HCT116 (cell line): ENCODE data around the gene NRGN. TPM values are rescaled to one million over a fixed set of nuclear protein-coding genes. Genes with fewer than 3 reads are reported as not detected.

Experiments
- ATAC-seq: fragments of 200-7000 bp; cut with Tn5 transposase; 2 replicates; pipeline ENCODE4 v1.9.1; 2020; ENCODE audit warnings: mild to moderate bottlenecking, moderate library complexity
- BruUV-seq: library from RNA; stranded (reverse); fragments of 400-500 nt; replicated peaks from 2 replicates; lab custom pipeline; 2021; lab: Mats Ljungman, UMichigan
- CTCF ChIA-PET: fragments of 300-600 bp; sonication (Branson Sonifier 250); formaldehyde crosslinking; loops from one replicate; lab custom pipeline; 2021; ENCODE audit warnings: antibody characterized with exemption; lab: Charles Lee
- POLR2A ChIA-PET: fragments of 300-600, 350-600 bp; sonication (Branson Sonifier 250); formaldehyde crosslinking; loops from one replicate; lab custom pipeline; 2021; ENCODE audit warnings: antibody characterized with exemption; lab: Charles Lee
- RAD21 ChIA-PET, 2 experiments: fragments of 300-600 bp; sonication (Branson Sonifier 250); formaldehyde crosslinking; loops; one replicate each; lab custom pipeline; 2023; ENCODE audit warnings: low total read pairs in 2 of 2; ENCODE audit not compliant: uncharacterized antibody in 2 of 2, unreplicated experiment in 2 of 2, low non-redundant PET in 1 of 2; lab: Charles Lee
- DNase-seq: peaks from one replicate; pipeline ENCODE4 v3.0.0-alpha.2; 2010; ENCODE audit warnings: low read depth, low spot score
- H2AFZ ChIP-seq: fragments of 200-600 bp; shearing (Covaris generic), sonication (generic); 2 replicates; pipeline ENCODE4 v1.6.1; 2017; ENCODE audit warnings: low read depth, mixed run types, mixed read lengths, antibody characterized with exemption, low read length; ENCODE audit not compliant: poor library complexity, severe bottlenecking
- H3K27ac ChIP-seq: 2 replicates; pipeline ENCODE4 v1.5.1; 2012; ENCODE audit warnings: low read depth, low read length
- H3K27me3 ChIP-seq: fragments of 200-600 bp; sonication (generic); 2 replicates; pipeline ENCODE4 v1.6.1; 2016; ENCODE audit warnings: mixed run types, low read length, mixed read lengths; ENCODE audit not compliant: insufficient read depth
- H3K36me3 ChIP-seq, 2 experiments: fragments of 200-500 bp in 1 of 2; fragments of 200-600 bp in 1 of 2; sonication (Bioruptor generic) in 1 of 2; sonication (generic) in 1 of 2; 2 replicates each; pipeline versions ENCODE4 v1.5.1 to v1.6.1; 2014 to 2016; ENCODE audit warnings: low read length in 2 of 2, inconsistent platforms in 1 of 2, mixed read lengths in 1 of 2, mixed run types in 1 of 2; ENCODE audit not compliant: insufficient read depth in 2 of 2, control insufficient read depth in 1 of 2
- H3K4me1 ChIP-seq, 2 experiments: fragments of 200-600 bp in 1 of 2; sonication (generic) in 1 of 2; 2 replicates each; pipeline versions ENCODE4 v1.5.1 to v1.6.1; 2012 to 2017; ENCODE audit warnings: low read length in 2 of 2, inconsistent platforms in 1 of 2, mild to moderate bottlenecking in 1 of 2, mixed read lengths in 1 of 2, mixed run types in 1 of 2, moderate library complexity in 1 of 2; ENCODE audit not compliant: insufficient read depth in 2 of 2, control insufficient read depth in 1 of 2
- H3K4me2 ChIP-seq: fragments of 200-600 bp; sonication (generic); 2 replicates; pipeline ENCODE4 v1.6.1; 2017; ENCODE audit warnings: mixed run types, low read length, mixed read lengths
- H3K4me3 ChIP-seq, 2 experiments: fragments of 200-600 bp in 1 of 2; sonication (generic) in 1 of 2; replicated peaks in 1 of 2; 2 replicates each; pipeline ENCODE4 v1.5.1; 2011 to 2016; ENCODE audit warnings: low read length in 2 of 2, control low read depth in 1 of 2, low read depth in 1 of 2, mild to moderate bottlenecking in 1 of 2, mixed read lengths in 1 of 2, mixed run types in 1 of 2
- H3K79me2 ChIP-seq: fragments of 200-600 bp; sonication (generic); 2 replicates; pipeline ENCODE4 v1.6.1; 2017; ENCODE audit warnings: mild to moderate bottlenecking, mixed run types, low read length, moderate library complexity, mixed read lengths; ENCODE audit not compliant: insufficient read depth
- H3K9ac ChIP-seq: fragments of 200-600 bp; sonication (generic); 2 replicates; pipeline ENCODE4 v1.6.1; 2016; ENCODE audit warnings: low read length, mixed read lengths
- H3K9me2 ChIP-seq: fragments of 200-600 bp; sonication (generic), shearing (Covaris generic); 2 replicates; pipeline ENCODE4 v1.6.1; 2017; ENCODE audit warnings: mixed run types, mild to moderate bottlenecking, moderate library complexity; ENCODE audit not compliant: insufficient read depth
- H3K9me3 ChIP-seq, 2 experiments: fragments of 200-500 bp in 1 of 2; fragments of 200-600 bp in 1 of 2; sonication (Bioruptor generic) in 1 of 2; sonication (generic) in 1 of 2; 2 replicates each; pipeline ENCODE4 v1.6.1; 2014 to 2017; ENCODE audit warnings: low read length in 2 of 2, mixed read lengths in 2 of 2, inconsistent platforms in 1 of 2, low read depth in 1 of 2, mild to moderate bottlenecking in 1 of 2, mixed run types in 1 of 2, moderate library complexity in 1 of 2; ENCODE audit not compliant: control insufficient read depth in 1 of 2, insufficient read depth in 1 of 2
- H4K20me1 ChIP-seq: fragments of 200-600 bp; sonication (generic), shearing (Covaris generic); 2 replicates; pipeline ENCODE4 v1.6.1; 2017; ENCODE audit warnings: mixed run types, mild to moderate bottlenecking, moderate library complexity; ENCODE audit not compliant: insufficient read depth
- FOSL1 ChIP-seq: IDR thresholded peaks from 2 replicates; pipeline ENCODE4 v1.6.1; 2012; ENCODE audit warnings: low read depth
- JUND ChIP-seq: IDR thresholded peaks from 2 replicates; pipeline ENCODE4 v1.6.1; 2012
- POLR2AphosphoS5 ChIP-seq: IDR thresholded peaks from 2 replicates; pipeline ENCODE4 v1.6.1; 2011; ENCODE audit warnings: mild to moderate bottlenecking, low read depth, low read length, moderate library complexity
- RAD21 ChIP-seq: IDR thresholded peaks from 2 replicates; pipeline ENCODE4 v1.6.1; 2012; ENCODE audit warnings: low read depth, mild to moderate bottlenecking
- SP1 ChIP-seq: IDR thresholded peaks from 2 replicates; pipeline ENCODE4 v1.6.1; 2012; ENCODE audit warnings: low read depth
- SRF ChIP-seq: IDR thresholded peaks from 2 replicates; pipeline ENCODE4 v1.6.1; 2012; ENCODE audit warnings: low read depth
- YY1 ChIP-seq: IDR thresholded peaks from 2 replicates; pipeline ENCODE4 v1.6.1; 2011; ENCODE audit warnings: low read length, low read depth, moderate library complexity, mild to moderate bottlenecking; ENCODE audit not compliant: insufficient replicate concordance; ENCODE audit errors: extremely low read depth
- intact Hi-C: fragments of 100-400 bp; cut with micrococcal nuclease; formaldehyde crosslinking; loops from 2 replicates; pipeline ENCODE4 v1.10.0; 2022
- total RNA-seq: library from RNA; stranded (reverse); gene quantifications from one replicate; pipeline ENCODE4 v1.2.1, GENCODE V29; 2021; ENCODE audit not compliant: unreplicated experiment
- TF ChIP-seq, protein P1 (sequence below): IDR thresholded peaks from 2 replicates; pipeline ENCODE4 v1.6.1; 2011; ENCODE audit warnings: mild to moderate bottlenecking, low read length, moderate library complexity; ENCODE audit not compliant: insufficient replicate concordance; ENCODE audit errors: extremely low read depth

The NRGN gene
- total RNA-seq, 1 experiment from 2014 or later: 33.3 TPM

- POLR2A ChIA-PET: no interaction called here
- TF ChIP-seq POLR2AphosphoS5 (no peak), SRF (no peak), FOSL1 (no peak), JUND (no peak), SP1 (no peak), RAD21 (no peak), YY1 (no peak)
- TF ChIP-seq, protein P1, sequence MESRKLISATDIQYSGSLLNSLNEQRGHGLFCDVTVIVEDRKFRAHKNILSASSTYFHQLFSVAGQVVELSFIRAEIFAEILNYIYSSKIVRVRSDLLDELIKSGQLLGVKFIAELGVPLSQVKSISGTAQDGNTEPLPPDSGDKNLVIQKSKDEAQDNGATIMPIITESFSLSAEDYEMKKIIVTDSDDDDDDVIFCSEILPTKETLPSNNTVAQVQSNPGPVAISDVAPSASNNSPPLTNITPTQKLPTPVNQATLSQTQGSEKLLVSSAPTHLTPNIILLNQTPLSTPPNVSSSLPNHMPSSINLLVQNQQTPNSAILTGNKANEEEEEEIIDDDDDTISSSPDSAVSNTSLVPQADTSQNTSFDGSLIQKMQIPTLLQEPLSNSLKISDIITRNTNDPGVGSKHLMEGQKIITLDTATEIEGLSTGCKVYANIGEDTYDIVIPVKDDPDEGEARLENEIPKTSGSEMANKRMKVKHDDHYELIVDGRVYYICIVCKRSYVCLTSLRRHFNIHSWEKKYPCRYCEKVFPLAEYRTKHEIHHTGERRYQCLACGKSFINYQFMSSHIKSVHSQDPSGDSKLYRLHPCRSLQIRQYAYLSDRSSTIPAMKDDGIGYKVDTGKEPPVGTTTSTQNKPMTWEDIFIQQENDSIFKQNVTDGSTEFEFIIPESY: no peak
- TF ChIP-seq, all 23 proteins: peak for 0
- peak overlapping the region; percentile 65 to 84 for H3K4me3 ChIP-seq
Measured at GRCh38 chr11:124738713-124739478, 846 bp upstream of the NRGN start.

More at GRCh38 chr11:124738713-124739478, 846 bp upstream of the NRGN start:
- intact Hi-C loops: no loop called here
- H3K9me2 ChIP-seq: no peaks in the 10 kb centered on the region
- H3K9me3 ChIP-seq: no peaks in the 10 kb centered on the region
- no TSS peak for BruUV-seq
- H3K27ac ChIP-seq: no peak overlapping the region
- H2AFZ ChIP-seq: peak overlapping the region; percentile 68
- DNase-seq: no peak
- peaks cover 7% of the 10 kb centered on the region; the same call in 1 of the 2 replicates for H3K27me3 ChIP-seq
- H3K79me2 ChIP-seq: 0 out of 2 replicates have a peak, but pooled peaks cover 5% of the 10 kb centered on the region
- H3K4me1 ChIP-seq: peaks cover 3 to 15% of the 10 kb centered on the region in 2 experiments; a peak in 3 of 4 replicates
- H4K20me1 ChIP-seq: no peaks in the 10 kb centered on the region
- ChIA-PET CTCF (interaction anchor here (0.9 to 1.1 kb wide), 2 partner anchors 9 to 25 kb away, joined by 3 read pairs; no protein-coding TSS in a partner anchor), RAD21 (no interaction called here)
- no peaks in the 10 kb centered on the region for H3K36me3 ChIP-seq
- peak overlapping the region; percentile 100 for H3K4me2 ChIP-seq
- peak overlapping the region; percentile 64 for H3K9ac ChIP-seq
- no peak for ATAC-seq
